HEK293 (cell line): Measurements from ENCODE around the gene AFG1L.

ENCODE experiments used
- CTCF ChIA-PET: fragments of 350-600 bp; formaldehyde crosslinking; extraction: SDS; loops from one replicate; lab custom pipeline; 2021; ENCODE audit warnings: antibody characterized with exemption; lab: Yijun Ruan, JAX
- POLR2A ChIA-PET: fragments of 300-600 bp; formaldehyde crosslinking; extraction: SDS; loops from one replicate; lab custom pipeline; 2020; ENCODE audit warnings: antibody characterized with exemption, inconsistent platforms; lab: Yijun Ruan, JAX
- H3K27ac ChIP-seq: fragments of 200-500 bp; sonication (Bioruptor generic); 2 replicates; pipeline ENCODE4 v1.5.1; 2014; ENCODE audit warnings: low read depth, low read length, control low read depth, inconsistent platforms; ENCODE audit errors: extremely low read depth
- H3K36me3 ChIP-seq, 2 experiments: fragments of 200-500 bp in 1 of 2; sonication (Bioruptor generic) in 1 of 2; 1 replicate in 1 of 2; 2 replicates in 1 of 2; pipeline ENCODE4 v1.5.1; 2014 to 2017; ENCODE audit warnings: inconsistent platforms in 2 of 2, low read length in 2 of 2; ENCODE audit not compliant: control insufficient read depth in 2 of 2, insufficient read depth in 1 of 2
- H3K4me1 ChIP-seq: fragments of 200-500 bp; sonication (Bioruptor generic); 2 replicates; pipeline ENCODE4 v1.5.1; 2014; ENCODE audit warnings: mild to moderate bottlenecking, low read length, inconsistent platforms; ENCODE audit not compliant: control insufficient read depth, insufficient read depth
- H3K4me3 ChIP-seq: 2 replicates; pipeline ENCODE4 v1.5.1; 2011; ENCODE audit warnings: low read depth, mild to moderate bottlenecking, control low read depth, low read length, moderate library complexity
- H3K9me3 ChIP-seq: fragments of 200-500 bp; sonication (Bioruptor generic); 2 replicates; pipeline ENCODE4 v1.5.1; 2014; ENCODE audit warnings: low read depth, low read length, inconsistent platforms; ENCODE audit not compliant: control insufficient read depth, insufficient read depth
- GLI4 ChIP-seq: fragments of 450-650 bp; formaldehyde crosslinking; IDR thresholded peaks from 2 replicates; pipeline ENCODE4 v1.5.1; 2016; ENCODE audit warnings: missing biosample characterization, missing genetic modification characterization
- IKZF3 ChIP-seq: fragments of 450-650 bp; IDR thresholded peaks from 2 replicates; pipeline ENCODE4 v1.5.0; 2018; ENCODE audit warnings: missing biosample characterization, mild to moderate bottlenecking, missing genetic modification characterization, moderate library complexity
- OVOL3 ChIP-seq: fragments of 450-650 bp; formaldehyde crosslinking; IDR thresholded peaks from 2 replicates; pipeline ENCODE4 v1.5.1; 2016; ENCODE audit warnings: missing biosample characterization, missing genetic modification characterization
- WT1 ChIP-seq: fragments of 450-650 bp; formaldehyde crosslinking; IDR thresholded peaks from 2 replicates; pipeline ENCODE4 v1.5.1; 2016; ENCODE audit warnings: missing biosample characterization, missing genetic modification characterization
- YY1 ChIP-seq: fragments of 450-650 bp; formaldehyde crosslinking; IDR thresholded peaks from 2 replicates; pipeline ENCODE4 v1.5.1; 2018; ENCODE audit warnings: missing biosample characterization, missing genetic modification characterization
- YY2 ChIP-seq: fragments of 450-650 bp; formaldehyde crosslinking; IDR thresholded peaks from 2 replicates; pipeline ENCODE4 v1.5.1; 2016; ENCODE audit warnings: missing biosample characterization, missing genetic modification characterization
- ZBTB1 ChIP-seq: fragments of 450-650 bp; formaldehyde crosslinking; IDR thresholded peaks from 2 replicates; pipeline ENCODE4 v1.5.1; 2016; ENCODE audit warnings: missing biosample characterization, missing genetic modification characterization
- ZBTB21 ChIP-seq: fragments of 450-650 bp; formaldehyde crosslinking; IDR thresholded peaks from 2 replicates; pipeline ENCODE4 v1.5.1; 2017; ENCODE audit warnings: missing biosample characterization, missing genetic modification characterization
- ZIC2 ChIP-seq: fragments of 450-650 bp; formaldehyde crosslinking; IDR thresholded peaks from 2 replicates; pipeline ENCODE4 v1.5.1; 2016; ENCODE audit warnings: missing biosample characterization, missing genetic modification characterization
- ZNF112 ChIP-seq: fragments of 450-650 bp; formaldehyde crosslinking; IDR thresholded peaks from 2 replicates; pipeline ENCODE4 v1.5.0; 2017; ENCODE audit warnings: missing biosample characterization, missing genetic modification characterization
- ZNF121 ChIP-seq: fragments of 450-650 bp; formaldehyde crosslinking; IDR thresholded peaks from 2 replicates; pipeline ENCODE4 v1.5.1; 2016; ENCODE audit warnings: missing biosample characterization, missing genetic modification characterization
- ZNF266 ChIP-seq: fragments of 450-650 bp; formaldehyde crosslinking; IDR thresholded peaks from 2 replicates; pipeline ENCODE4 v1.5.1; 2016; ENCODE audit warnings: missing biosample characterization, missing genetic modification characterization, low read depth
- ZNF350 ChIP-seq: fragments of 450-650 bp; formaldehyde crosslinking; IDR thresholded peaks from 2 replicates; pipeline ENCODE4 v1.5.0; 2017; ENCODE audit warnings: missing biosample characterization, mild to moderate bottlenecking, missing genetic modification characterization
- ZNF398 ChIP-seq: fragments of 450-650 bp; formaldehyde crosslinking; IDR thresholded peaks from 2 replicates; pipeline ENCODE4 v1.5.1; 2017; ENCODE audit warnings: missing biosample characterization, missing genetic modification characterization
- ZNF510 ChIP-seq: fragments of 450-650 bp; formaldehyde crosslinking; IDR thresholded peaks from 2 replicates; pipeline ENCODE4 v1.5.1; 2018; ENCODE audit warnings: mild to moderate bottlenecking, missing genetic modification characterization, missing biosample characterization; ENCODE audit not compliant: insufficient replicate concordance
- ZNF521 ChIP-seq: fragments of 450-650 bp; formaldehyde crosslinking; IDR thresholded peaks from 2 replicates; pipeline ENCODE4 v1.5.1; 2017; ENCODE audit warnings: missing biosample characterization, mild to moderate bottlenecking, missing genetic modification characterization
- ZNF529 ChIP-seq: fragments of 450-650 bp; formaldehyde crosslinking; IDR thresholded peaks from 2 replicates; pipeline ENCODE4 v1.5.1; 2017; ENCODE audit warnings: missing genetic modification characterization, missing biosample characterization; ENCODE audit not compliant: insufficient replicate concordance
- ZNF621 ChIP-seq: fragments of 450-650 bp; formaldehyde crosslinking; IDR thresholded peaks from 2 replicates; pipeline ENCODE4 v1.5.1; 2017; ENCODE audit warnings: missing biosample characterization, missing genetic modification characterization
- ZNF624 ChIP-seq: fragments of 450-650 bp; formaldehyde crosslinking; IDR thresholded peaks from 2 replicates; pipeline ENCODE4 v1.5.1; 2017; ENCODE audit warnings: missing biosample characterization, missing genetic modification characterization
- ZNF639 ChIP-seq: fragments of 450-650 bp; formaldehyde crosslinking; IDR thresholded peaks from 2 replicates; pipeline ENCODE4 v1.5.1; 2016; ENCODE audit warnings: missing biosample characterization, missing genetic modification characterization
- ZNF645 ChIP-seq: fragments of 450-650 bp; formaldehyde crosslinking; IDR thresholded peaks from 2 replicates; pipeline ENCODE4; 2016; ENCODE audit warnings: missing biosample characterization, missing genetic modification characterization
- ZNF692 ChIP-seq: fragments of 450-650 bp; formaldehyde crosslinking; IDR thresholded peaks from 2 replicates; pipeline ENCODE4 v1.5.1; 2016; ENCODE audit warnings: missing biosample characterization, missing genetic modification characterization
- TF ChIP-seq, protein P1 (sequence below): fragments of 450-650 bp; formaldehyde crosslinking; IDR thresholded peaks from 2 replicates; pipeline ENCODE4 v1.5.1; 2016; ENCODE audit warnings: missing biosample characterization, missing genetic modification characterization

AFG1L gene

GRCh38 chr6:108330806-108331205 is 36.0 kb downstream of the AFG1L start:
- CTCF ChIA-PET: interaction anchor here (0.6 kb wide), 1 partner anchor 168 kb away, joined by 8 read pairs; no protein-coding TSS in a partner anchor
- H3K27ac ChIP-seq: no peak overlapping the region
- peaks cover 4 to 24% of the 10 kb centered on the region in 2 experiments; a peak in 2 of 3 replicates for H3K36me3 ChIP-seq
- H3K4me1 ChIP-seq: no peaks in the 10 kb centered on the region
- no peaks in the 10 kb centered on the region for H3K9me3 ChIP-seq
- no peak overlapping the region for H3K4me3 ChIP-seq
- POLR2A ChIA-PET: no interaction called here
- no peak for TF ChIP-seq IKZF3 (tag by site-specific recombination)
- no peak for TF ChIP-seq ZNF645
- TF ChIP-seq GLI4: no peak
- TF ChIP-seq YY1 (tag by site-specific recombination): no peak
- peak; percentile 42; the same call in 1 of the 2 replicates for TF ChIP-seq ZNF121 (tag by site-specific recombination)
- TF ChIP-seq, all 188 proteins: peak for 1

- H3K4me3 ChIP-seq: no peak overlapping the region
- peaks cover 4 to 16% of the 10 kb centered on the region in 2 experiments; a peak in 2 of 3 replicates for H3K36me3 ChIP-seq
- POLR2A ChIA-PET: no interaction called here
- H3K9me3 ChIP-seq: no peaks in the 10 kb centered on the region
- TF ChIP-seq ZIC2 (tag by site-specific recombination) (no peak), ZNF624 (tag by site-specific recombination) (no peak), ZNF521 (no peak)
- CTCF ChIA-PET: no interaction called here
- H3K27ac ChIP-seq: no peak overlapping the region
- no peaks in the 10 kb centered on the region for H3K4me1 ChIP-seq
These were observed 37.1 kb downstream of the AFG1L start for GRCh38 chr6:108331982-108332381.

GRCh38 chr6:108336971-108337370 is 42.1 kb downstream of the AFG1L start:
- POLR2A ChIA-PET: no interaction called here

More at GRCh38 chr6:108336971-108337370, 42.1 kb downstream of the AFG1L start:
- CTCF ChIA-PET: no interaction called here
- H3K27ac ChIP-seq: no peak overlapping the region
- no peak for TF ChIP-seq OVOL3
- TF ChIP-seq ZNF266 (tag by site-specific recombination): no peak
- TF ChIP-seq ZNF529 (tag by site-specific recombination): no peak
- no peak for TF ChIP-seq YY2 (tag by site-specific recombination)
- no peak for TF ChIP-seq ZNF639 (tag by site-specific recombination)
- no peak for TF ChIP-seq WT1
- TF ChIP-seq, protein P1, sequence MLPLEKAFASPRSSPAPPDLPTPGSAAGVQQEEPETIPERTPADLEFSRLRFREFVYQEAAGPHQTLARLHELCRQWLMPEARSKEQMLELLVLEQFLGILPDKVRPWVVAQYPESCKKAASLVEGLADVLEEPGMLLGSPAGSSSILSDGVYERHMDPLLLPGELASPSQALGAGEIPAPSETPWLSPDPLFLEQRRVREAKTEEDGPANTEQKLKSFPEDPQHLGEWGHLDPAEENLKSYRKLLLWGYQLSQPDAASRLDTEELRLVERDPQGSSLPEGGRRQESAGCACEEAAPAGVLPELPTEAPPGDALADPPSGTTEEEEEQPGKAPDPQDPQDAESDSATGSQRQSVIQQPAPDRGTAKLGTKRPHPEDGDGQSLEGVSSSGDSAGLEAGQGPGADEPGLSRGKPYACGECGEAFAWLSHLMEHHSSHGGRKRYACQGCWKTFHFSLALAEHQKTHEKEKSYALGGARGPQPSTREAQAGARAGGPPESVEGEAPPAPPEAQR (tag by site-specific recombination): no peak
- no peak for TF ChIP-seq ZNF350 (tag by site-specific recombination)
- TF ChIP-seq ZBTB1: no peak
- no peak for TF ChIP-seq ZNF112 (tag by site-specific recombination)
- TF ChIP-seq ZNF398 (tag by site-specific recombination): no peak
- TF ChIP-seq ZBTB21: no peak
- no peak for TF ChIP-seq ZNF692 (tag by site-specific recombination)
- TF ChIP-seq ZNF621 (tag by site-specific recombination): no peak
- no peak for TF ChIP-seq ZNF510 (tag by site-specific recombination)
- TF ChIP-seq, all 188 proteins: peak for 0
- Histone ChIP-seq H3K4me1 (no peaks in the 10 kb centered on the region), H3K9me3 (no peaks in the 10 kb centered on the region), H3K36me3 (no peaks in the 10 kb centered on the region), H3K4me3 (no peak overlapping the region)
